HuH-7.5 (cell line): ENCODE data around the gene TXNDC2.
"Not testable (repeated sequence)": the region's sequence is repeated elsewhere in the genome, so short reads cannot be mapped to it uniquely, and the experiment has no call there.

Source experiments
- DNase-seq: peaks from one replicate; pipeline ENCODE4 v3.0.0; 2011; ENCODE audit warnings: low spot score

Gene TXNDC2

GRCh38 chr18:9885170-9886004, at the start of gene TXNDC2:
Gene TXNDC2 (plus strand): TSS chr18:9885973. CDS start chr18:9886681, 708 bp downstream.
- DNase-seq, result no peak

GRCh38 chr18:9838144-9838877, 47.5 kb upstream of the TXNDC2 start:
- no peak for DNase-seq

- no peak for DNase-seq
Measured at GRCh38 chr18:9839211-9839610, 46.6 kb upstream of the TXNDC2 start.

- DNase-seq, result no peak
Measured at GRCh38 chr18:9839853-9840252, 45.9 kb upstream of the TXNDC2 start.

GRCh38 chr18:9841752-9842151, 44.0 kb upstream of the TXNDC2 start:
- DNase-seq, result no peak

GRCh38 chr18:9842448-9842847, 43.3 kb upstream of the TXNDC2 start:
- no peak for DNase-seq

- no peak for DNase-seq
Measured at GRCh38 chr18:9845256-9845655, 40.5 kb upstream of the TXNDC2 start.

- no peak for DNase-seq
Measured at GRCh38 chr18:9846162-9846925, 39.4 kb upstream of the TXNDC2 start.

GRCh38 chr18:9848170-9848879, 37.4 kb upstream of the TXNDC2 start:
- no peak for DNase-seq

GRCh38 chr18:9849407-9850283, 36.1 kb upstream of the TXNDC2 start:
- DNase-seq, result no peak

- no peak for DNase-seq
Measured at GRCh38 chr18:9850309-9850708, 35.5 kb upstream of the TXNDC2 start.

- DNase-seq, result no peak
Measured at GRCh38 chr18:9851511-9851910, 34.3 kb upstream of the TXNDC2 start.

- DNase-seq, result no peak
Measured at GRCh38 chr18:9852266-9853081, 33.3 kb upstream of the TXNDC2 start.

GRCh38 chr18:9854801-9855676, 30.7 kb upstream of the TXNDC2 start:
- DNase-seq, result no peak

- no peak for DNase-seq
Measured at GRCh38 chr18:9855681-9856080, 30.1 kb upstream of the TXNDC2 start.

- no peak for DNase-seq
Measured at GRCh38 chr18:9856092-9856491, 29.7 kb upstream of the TXNDC2 start.

- not testable (repeated sequence) for DNase-seq
Measured at GRCh38 chr18:9857479-9857998, 28.2 kb upstream of the TXNDC2 start.

- DNase-seq, result no peak
Measured at GRCh38 chr18:9858642-9859041, 27.1 kb upstream of the TXNDC2 start.

- DNase-seq, result no peak
Measured at GRCh38 chr18:9859232-9859631, 26.5 kb upstream of the TXNDC2 start.
